Hepatic stellate cell (primary cell): ENCODE results near the gene ANKH.
"Not testable (repeated sequence)": the region's sequence is repeated elsewhere in the genome, so short reads cannot be mapped to it uniquely, and the experiment has no call there.

ENCODE experiments used
- DNase-seq: peaks from one replicate; pipeline ENCODE4 v3.0.0; 2011; ENCODE audit warnings: low spot score

ANKH gene

DNA sequence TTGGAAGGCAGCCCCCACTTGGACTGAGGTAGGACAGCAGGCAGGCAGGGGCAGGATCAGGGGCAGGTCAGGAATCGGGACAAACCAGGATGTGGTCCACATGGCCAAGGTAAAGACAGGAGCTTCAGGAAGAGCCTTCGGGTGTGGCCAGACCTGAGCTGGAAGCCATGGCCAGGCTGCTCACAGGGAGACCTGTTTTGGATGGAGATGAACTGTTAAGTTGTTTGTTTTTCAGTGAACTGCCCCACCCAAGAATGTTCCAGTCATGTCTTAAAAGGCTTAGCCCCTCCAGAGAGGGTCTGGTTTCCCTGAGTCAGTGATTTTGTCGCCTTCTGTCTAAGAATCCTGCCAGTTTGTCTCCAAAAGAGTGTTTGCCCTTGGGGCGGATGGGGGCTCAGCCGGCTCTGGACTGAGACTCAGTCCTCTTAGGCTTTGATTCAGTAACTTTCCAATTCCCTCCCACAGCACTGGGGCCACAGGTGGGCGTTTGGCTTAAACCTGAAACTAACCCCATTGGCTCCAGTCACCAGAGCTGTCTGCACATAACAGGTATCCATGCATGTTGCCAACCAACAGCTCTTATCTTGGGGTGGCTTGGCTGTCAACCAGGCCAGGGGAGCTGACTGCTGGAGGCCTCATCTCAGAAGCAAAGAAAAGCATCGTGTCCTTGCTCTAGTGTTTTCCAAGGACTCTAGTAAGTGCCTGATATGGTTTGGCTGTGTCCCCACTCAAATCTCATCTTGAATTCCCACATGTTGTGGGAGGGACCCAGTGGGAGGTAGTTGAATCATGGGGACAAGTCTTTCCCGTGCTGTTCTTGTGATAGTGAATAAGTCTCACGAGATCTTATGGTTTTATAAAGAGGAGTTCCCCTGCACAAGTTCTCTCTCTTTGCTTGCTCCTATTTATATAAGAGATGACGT, 11.3 kb upstream of the ANKH start:
- no peak for DNase-seq

DNA sequence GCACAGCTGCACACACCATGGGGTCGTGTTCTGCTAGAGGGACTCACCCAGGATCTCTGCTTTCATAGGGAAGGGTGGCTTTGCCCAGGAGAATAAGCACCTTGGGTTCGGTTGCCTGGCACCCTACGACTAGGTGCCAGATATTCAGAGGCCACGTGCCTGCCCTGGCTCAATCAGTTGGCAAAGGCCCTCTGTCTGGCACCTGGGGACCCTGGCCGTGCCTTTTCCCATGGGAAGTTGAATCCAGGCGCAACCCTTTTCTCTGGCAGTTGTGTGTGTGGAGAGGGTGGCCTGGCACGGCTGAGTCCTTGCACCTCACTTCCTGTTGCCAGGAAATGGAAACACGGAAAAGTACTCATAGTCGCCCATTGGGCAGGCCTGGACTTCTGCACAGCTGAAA, 10.2 kb upstream of the ANKH start:
- no peak for DNase-seq

DNA sequence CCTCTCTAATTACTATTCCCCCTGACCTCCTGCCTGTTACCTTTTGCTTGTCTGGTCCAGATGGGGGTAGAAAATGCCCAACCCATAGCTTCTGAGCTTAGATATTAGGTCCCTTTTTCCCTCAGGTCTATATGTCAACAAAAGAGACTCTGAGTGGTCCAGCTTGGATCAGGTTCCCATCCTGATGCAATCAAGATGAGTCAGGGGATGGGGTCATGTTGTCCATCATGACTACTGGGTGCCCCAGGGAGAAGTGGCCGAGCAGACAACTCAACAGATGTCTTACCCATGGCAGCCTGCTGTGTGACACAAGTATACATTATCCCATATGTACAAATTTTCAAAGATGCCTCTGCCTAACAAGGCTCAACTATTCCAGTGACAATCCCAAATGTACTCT, 9.1 kb upstream of the ANKH start:
- DNase-seq: no peak

DNA sequence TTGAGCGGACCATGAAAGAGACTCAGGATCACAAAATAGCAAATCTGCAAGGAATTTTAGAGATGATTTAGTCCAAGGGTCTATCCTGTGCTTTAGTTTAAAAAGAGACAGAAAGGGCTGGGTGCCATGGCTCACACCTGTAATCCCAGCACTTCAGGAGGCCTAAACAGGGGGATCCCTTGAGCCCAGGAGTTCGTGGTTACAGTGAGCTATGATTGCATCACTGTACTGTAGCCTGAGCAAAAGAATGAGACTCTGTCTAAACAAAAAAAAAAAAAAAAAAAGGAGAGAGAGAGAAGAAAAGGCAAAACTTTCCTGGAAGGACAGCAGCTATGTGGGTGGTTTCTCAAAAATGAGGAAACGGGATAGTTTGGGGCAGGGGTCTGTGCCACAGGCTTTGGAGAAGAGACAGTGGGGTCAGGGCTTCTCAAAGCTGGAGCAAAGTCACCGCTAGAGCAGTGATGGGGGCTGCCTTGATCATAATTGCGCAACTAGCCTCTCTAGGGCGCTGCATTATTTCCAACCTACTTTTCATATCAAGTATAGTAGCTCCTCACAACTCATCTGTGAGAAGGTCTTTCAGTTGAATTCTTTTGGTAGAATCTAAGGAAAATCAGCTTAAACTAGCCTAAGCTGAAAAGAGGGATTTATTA, 8.5 kb upstream of the ANKH start:
- DNase-seq: no peak

DNA sequence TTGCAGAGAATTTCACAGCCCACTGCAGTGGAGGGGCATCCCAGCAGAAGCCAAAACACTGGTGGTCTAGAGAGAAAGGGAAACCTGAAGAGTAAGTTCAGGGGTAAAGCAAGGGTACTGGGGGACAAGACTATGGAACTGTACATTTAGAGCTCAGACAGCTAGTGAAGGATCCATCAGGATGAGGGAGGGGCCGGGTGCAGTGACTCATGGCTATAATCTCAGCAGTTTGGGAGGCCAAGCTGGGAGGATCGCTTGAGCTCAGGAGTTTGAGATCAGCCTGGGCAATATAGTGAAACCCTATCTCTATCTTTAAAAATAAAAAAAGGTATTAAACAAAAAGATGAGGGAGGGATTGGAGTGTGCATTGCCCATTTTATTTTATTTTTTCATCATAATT, 7.8 kb upstream of the ANKH start:
- no peak for DNase-seq

DNA sequence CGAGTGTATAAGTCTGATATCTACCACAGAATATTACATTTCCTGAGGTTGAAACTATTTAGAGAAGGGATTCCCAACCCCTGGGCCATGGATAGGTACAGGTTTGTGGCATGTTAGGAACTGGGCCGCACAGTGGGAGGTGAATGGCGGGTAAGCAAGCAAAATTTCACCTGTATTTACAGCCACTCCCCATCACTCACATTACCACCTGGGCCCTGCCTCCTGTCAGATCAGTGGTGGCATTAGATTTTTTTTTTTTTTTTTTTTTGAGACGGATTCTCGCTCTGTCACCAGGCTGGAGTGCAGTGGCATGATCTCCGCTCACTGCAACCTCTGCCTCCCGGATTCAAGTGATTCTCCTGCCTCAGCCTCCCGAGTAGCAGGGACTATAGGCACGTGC, 6.6 kb upstream of the ANKH start:
- DNase-seq: not testable (repeated sequence)

DNA sequence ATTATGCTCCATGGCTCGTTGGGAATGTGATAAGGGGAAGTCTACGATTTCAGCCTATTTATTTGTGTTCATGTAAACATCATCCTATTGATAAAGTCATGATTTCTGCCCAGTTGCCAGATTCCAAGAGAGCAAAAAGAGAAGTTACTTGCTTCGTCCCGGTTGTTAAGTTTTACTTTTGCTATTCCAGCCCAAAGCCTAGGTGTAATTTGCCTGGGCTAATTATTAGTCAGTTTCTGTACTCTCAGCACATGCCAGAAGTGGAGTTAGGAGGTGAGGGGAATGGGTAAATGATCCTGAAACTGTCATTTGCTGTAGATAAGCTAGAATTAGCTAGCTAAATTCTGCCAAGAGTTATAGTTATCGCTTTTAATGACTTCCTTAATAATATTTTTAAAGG, 4.5 kb upstream of the ANKH start:
- DNase-seq: no peak

DNA sequence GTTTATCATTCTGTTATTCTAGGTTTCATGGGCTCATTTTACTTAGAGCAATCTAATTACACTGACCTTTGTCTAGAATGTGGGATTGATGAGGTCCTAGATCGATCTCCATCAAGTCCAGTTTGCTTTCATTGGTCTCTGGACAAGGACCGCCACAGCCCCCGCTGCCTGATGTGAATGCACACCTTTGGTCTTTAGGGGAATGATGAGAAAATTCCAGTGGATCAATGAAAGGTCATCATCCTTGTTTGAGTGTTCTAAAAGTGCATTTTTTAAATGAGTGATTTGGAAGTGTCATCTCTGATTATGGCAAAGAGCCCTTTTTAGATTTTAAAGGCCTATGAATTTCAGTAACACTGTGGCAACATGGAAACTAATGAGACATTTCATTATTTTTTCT, 2.2 kb upstream of the ANKH start:
- DNase-seq: no peak

DNA sequence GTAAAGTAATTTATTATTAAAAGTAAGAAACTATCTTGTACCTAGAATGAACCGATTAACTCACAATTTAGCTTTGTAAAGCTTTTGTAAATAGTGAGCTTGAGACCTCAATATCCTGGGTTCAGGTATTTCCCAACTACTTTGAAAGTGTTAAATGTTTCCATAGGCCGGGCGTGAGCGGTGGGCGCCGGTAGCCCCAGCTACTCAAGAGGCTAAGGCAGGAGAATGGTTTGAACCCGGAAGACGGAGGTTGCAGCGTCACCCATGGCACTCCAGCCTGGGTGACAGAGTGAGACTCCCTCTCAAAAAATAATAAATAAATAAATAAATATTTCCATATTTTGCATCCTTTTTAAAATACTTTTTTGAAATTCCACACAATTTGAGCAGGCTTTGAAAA, 1.5 kb upstream of the ANKH start:
- DNase-seq: no peak

DNA sequence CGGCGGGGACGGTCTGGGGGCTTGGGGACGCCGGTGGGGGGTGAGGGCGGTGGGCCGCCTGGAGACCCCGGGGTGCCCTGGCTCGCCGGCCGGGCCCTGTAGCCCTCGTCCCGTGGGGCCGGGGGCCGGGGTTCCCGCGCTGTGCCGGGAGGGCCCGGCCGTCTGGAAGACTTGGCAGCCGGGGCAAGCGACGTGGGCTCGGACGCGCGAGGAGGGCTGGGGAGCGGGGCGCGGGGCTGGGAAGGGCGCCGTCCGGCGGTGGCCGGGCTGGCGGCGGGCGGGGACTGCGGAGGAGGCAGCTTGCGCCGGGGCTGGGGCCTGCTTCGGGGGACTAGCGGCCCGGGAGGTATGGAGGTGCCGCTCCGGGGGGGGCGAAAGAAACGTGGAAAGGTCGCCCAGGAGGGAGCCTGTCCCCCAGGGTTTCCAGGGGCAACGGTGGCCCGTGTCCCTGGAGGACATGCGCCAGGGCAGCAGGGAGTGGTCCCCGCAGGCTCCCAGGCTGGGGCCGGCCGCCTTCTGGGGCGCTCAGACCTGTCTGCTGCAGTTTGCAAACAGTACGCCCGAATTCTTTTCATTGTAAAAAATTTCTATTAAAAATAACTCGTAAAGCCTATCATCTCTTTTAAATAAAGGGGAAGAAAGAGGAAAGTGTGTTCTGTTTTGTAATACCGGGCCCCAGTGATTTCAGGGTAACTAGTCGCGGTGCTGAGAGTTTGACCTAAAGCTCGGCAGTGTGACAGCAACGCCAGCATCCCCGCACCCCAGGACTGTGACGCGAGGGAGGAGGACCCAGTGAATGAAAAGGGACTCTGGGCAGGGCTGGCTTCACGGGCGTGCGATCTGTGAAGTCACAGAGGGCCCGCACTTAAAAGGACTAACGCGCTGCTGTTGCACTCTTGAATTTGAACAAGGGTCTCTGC, 752 bp upstream of the ANKH start:
- DNase-seq: peak; percentile 45

DNA sequence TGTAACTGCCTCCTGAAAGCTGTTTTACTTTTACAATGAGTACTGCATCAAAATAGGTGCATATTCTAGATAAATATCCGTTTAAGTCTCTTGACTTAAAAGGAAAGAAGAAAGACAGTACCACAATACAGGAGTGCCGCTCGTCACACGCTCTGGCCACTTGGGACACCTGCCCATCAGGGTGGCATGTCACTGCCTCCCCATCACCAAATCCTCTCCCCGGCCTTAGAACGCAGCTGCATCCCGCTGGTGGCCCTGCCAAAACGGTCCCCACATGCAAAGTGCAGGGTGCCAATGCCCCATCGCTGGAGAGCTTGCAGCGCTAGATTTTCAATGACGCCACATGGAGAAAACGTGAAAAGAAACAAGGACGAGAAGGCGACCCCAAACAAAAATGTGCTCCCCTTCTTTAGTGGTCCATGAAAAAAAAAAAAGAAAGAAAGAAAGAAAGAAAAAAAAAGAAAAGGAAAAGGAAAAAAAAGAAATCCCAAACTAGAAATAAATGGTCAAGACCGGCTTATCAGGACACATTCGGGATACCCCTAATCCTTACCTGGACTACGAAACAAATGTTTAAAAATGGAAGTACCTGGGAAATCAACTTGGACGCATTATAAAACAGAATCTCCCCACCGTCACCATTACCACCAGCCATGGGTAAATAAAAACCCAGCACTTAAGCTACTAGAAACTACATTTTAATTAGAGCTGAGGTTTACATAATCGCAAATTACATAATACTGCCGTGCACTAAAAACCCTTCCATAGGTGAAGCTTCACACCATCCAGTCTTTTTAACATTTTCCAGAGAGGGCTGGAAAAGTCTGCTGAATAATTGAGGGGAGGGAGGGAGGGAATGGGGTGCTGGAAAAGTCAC, 1.0 kb downstream of the ANKH start:
- peak; percentile 27 for DNase-seq

DNA sequence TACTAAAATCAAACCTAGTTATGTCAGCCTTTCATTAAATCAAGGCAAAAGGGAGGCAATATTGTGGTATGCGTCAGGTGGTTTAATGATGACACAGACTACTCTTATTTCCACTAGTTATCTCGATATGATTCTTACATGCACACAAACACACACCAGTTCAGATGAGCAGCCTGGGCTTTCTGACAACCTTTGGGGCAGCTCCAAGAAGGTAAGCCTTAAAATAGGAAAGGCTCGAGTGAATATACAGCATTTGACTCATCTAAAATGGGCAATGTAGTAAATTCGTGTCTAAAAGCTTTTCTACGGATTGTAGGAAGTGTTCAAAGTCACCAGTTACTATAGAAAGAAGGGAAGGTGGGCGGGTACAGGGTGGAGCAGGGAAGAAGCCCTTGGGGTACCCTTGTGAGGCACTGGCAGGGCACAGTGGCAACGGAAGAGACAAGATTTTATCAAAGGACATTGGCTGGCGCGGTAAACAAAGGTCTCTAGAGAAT, 1.9 kb downstream of the ANKH start:
- no peak for DNase-seq

DNA sequence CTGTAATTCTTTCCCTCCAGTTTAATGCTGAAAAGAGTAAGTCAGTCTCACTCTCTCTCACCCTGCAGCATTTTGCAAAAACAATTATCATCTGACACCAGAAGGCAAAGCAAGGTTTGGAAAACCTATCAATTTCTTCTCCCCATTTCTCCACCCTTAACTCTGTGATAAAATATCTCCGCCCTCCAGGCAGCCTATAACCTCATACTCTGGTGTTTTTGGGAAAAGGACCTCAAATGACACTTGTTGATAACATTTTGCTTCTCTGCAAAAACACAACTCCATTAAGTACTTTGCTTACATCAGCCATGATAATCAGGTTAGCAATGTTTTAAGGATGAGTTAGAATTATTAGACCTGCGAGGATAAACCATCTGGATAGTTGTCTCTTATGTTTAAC, 2.3 kb downstream of the ANKH start:
- DNase-seq: no peak

DNA sequence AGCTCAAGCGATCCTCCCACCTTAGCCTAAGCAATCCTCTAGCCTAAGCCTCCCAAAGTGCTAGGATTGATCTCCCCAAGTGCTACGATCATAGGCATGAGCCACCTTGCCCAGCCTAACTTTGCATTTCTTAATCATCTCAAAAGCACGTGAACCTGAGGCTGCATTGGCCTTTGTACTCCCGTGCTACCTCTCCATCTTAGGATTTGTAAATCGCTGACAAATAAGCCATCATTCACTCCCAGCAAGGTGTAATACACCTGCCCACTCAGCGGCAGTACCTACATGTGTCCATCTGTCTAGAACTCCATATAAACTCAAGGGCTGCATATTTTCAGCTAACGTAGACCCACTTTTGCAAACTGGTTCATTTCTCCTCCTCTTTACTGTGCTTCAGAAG, 2.8 kb downstream of the ANKH start:
- no peak for DNase-seq

DNA sequence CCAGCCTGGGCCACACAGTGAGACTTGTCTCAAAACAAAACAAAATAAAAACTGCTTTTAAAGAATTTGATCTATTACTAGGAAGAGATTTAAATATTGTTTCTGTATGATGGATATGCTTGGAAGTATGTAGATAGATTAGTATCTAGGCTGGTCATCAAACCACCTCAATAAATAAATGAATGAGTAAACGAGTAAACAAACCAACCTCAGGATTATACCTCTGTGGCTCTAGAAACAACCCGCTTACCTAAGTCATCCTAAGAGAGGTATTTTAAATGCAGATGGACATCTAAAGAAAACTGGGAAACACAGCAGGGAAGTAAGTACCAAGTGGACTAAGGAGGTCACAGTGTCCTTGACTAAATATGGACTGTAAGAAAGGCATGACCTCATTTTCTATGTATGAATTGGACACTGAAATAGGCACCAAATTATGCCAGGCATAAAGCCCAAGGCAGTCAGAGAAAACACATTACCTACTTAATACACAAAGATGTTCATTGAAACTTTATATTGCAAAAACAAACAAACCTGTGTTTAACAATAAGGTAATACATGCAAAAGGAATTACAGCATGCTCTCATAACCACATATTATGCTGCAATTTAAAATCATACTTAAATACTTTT, 7.3 kb downstream of the ANKH start:
- no peak for DNase-seq

DNA sequence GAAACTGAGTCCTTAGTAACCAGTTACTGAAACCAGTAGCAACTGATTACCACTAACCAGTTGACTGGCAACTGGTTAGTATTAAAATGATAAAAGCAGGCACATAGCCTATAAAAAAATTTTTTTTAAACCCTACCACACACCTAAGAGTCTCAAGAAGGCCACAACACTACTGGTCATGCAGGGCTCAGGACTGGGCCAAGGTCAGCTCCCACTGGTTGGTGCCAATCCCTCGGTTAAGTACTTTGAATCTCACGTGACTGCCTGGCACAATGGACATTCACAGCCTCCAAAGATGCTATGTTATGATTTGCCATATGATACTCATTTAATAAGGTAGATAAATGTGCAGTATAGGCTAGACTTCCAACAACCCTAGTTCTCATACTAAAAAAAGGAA, 8.5 kb downstream of the ANKH start:
- no peak for DNase-seq

DNA sequence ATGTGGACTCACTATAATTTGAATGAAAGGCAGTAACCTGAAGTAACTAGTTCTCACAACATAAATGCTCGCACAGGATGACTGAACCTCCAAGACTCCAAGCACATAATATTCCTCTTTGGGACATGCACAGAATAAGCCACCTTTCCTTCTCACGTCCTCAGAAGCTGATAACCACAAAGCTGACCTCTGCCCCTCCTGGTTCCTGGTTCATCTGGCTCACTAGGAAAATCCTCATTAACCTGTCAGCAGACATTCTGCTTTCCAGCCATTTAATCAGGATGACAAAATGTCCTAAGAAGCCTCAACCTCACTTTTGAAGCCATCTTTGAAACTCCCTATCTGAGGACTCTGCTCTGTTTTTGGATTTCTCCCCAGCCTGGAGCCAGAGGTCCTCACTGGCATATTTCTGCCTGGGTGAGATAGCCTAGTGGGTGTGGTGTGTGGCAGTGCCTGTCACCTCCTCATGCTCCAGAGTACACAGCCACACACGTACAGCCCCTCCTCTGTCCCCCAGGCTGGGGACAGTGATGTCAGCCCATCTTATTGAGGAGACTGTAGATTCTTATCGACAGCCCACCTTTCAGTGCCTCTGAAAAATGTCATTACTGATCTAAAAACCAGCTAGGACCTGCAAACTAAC, 10.3 kb downstream of the ANKH start:
- no peak for DNase-seq

DNA sequence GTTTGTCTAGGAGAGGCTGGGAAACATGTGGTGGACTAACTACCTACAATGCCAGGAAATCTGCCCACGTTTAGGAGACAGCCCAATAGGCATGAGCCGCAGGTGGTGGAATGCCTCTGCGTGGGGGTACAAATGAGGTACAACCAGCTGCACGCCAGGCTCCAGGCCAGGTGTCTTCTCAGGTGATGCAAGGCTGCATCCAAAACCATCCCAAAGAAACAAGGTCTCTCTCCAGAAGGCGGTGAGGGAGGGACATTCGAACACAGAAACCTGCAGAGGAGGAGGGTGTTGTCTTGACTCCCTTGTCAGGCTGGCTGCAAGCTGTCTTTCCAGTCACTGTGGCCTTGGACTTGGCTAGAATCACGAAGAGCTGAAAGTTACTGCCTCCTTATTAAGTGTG, 11.6 kb downstream of the ANKH start:
- no peak for DNase-seq

DNA sequence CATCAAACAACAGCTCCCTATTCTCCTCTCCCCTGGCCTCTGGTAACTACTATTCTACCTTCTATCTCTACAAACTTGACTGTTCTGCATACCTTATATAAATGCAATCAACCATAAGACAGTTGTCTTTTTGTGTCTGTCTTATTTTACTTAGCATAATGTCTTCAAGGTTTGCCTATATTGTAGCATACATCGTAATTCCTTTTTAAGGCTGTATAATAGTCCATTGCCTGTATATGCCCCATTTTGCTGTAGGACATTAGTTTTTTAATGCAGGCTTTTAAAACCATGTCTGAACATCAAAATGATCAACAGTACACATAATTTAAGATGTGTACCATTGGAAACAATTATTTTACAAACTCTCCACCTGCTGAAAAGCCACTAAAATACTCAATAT, 12.4 kb downstream of the ANKH start:
- DNase-seq: no peak

DNA sequence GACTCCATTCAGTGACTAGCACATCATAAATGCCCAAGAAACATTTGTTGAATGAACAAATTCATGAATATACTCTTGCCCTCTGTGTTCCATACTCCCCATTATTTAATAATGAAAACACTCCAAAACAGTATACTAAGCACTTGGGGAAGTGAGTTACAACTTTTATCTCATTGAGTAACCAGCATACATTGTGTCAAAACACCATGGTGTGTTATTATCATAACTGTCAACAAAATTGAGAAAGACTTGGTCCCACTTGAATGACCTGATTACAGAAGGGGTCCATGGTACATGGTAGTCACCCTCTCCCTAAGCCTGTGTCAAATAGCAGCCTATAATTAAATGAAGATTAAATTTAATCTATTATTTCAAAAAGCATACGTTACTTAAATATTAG, 16.2 kb downstream of the ANKH start:
- DNase-seq: no peak
